Activated naive CD4-positive, alpha-beta T cell treated with anti-CD3 and anti-CD28 coated beads, Interleukin-2, amount 50 U/mL, for 72 hours (primary cell): ENCODE data around the gene ARFGEF3. TPM values are rescaled to one million over a fixed set of nuclear protein-coding genes. Genes with fewer than 3 reads are reported as not detected.
A peak's percentile ranks its signal among the peaks of the same experiment; 100 is the strongest.
"Not testable (repeated sequence)": the region's sequence is repeated elsewhere in the genome, so short reads cannot be mapped to it uniquely, and the experiment has no call there.

ENCODE experiments used
- ATAC-seq, 2 donors: fragments of 150-1000 bp; cut with Tn5 transposase; 2 replicates each; pipeline ENCODE4 v1.10.0; 2021; ENCODE audit warnings: mild to moderate bottlenecking in 2 of 2, moderate library complexity in 2 of 2
- DNase-seq, 2 donors: peaks; one replicate each; pipeline ENCODE4 v3.0.0; 2021 to 2022; ENCODE audit warnings: low spot score in 2 of 2
- H3K27ac Mint-ChIP-seq, 2 donors: one replicate each; pipeline ENCODE4 v1.8.0; 2022; ENCODE audit warnings: mild to moderate bottlenecking in 2 of 2, mixed read lengths in 2 of 2
- H3K36me3 Mint-ChIP-seq, 2 donors: one replicate each; pipeline ENCODE4 v1.8.0; 2022; ENCODE audit warnings: mixed read lengths in 2 of 2
- H3K9me3 Mint-ChIP-seq, 2 donors: one replicate each; pipeline ENCODE4 v1.8.0; 2022; ENCODE audit warnings: mixed read lengths in 2 of 2
- total RNA-seq, 2 donors: library from RNA; stranded (reverse); gene quantifications; one replicate each; pipeline ENCODE4 v1.2.3, GENCODE V29; 2022

Gene ARFGEF3
- total RNA-seq, 2 donors from 2014 or later: 0.11 to 9.5 TPM

DNA sequence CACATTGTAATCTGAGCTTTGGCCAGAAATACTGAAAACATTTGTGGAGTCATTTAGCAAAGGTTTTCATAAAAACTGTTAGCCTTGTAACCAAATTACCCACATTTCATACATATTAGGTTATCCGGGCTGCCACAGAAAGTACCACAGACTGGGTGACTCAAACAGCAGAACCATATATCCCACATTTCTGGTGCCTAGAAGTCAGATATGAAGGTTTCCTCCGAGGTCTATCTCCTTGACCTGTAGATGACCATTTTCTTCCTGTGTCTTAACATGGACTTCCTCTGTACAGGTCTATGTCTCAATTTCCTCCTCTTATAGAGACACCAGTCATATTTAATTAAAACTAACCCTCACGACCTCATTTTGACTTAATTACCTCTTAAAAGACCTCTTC, 166.5 kb downstream of the ARFGEF3 start:
- ATAC-seq (peak in 1 of 2 donors; percentile 46), DNase-seq (no peak)
- no peak overlapping the region for H3K27ac Mint-ChIP-seq
- no peaks in the 10 kb centered on the region for H3K9me3 Mint-ChIP-seq
- H3K36me3 Mint-ChIP-seq: no peaks in the 10 kb centered on the region

DNA sequence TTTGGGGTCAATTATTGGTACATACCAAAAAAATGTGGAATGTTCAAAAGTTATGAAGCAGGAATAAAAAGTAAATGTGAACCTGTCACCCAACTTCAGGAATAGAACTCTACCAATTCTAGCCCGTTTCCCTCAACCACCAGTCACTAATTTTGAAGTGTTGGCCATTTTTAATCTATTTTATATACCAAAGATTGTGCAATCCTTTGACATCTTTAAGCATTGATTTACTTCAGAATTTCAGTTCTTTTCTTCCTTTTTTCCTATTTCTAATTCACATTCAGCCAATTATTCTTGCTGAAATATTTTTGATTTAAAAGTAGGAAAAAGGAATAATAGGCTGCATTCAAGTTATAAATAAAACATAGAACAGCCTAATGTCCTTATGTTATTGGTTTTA, 169.0 kb downstream of the ARFGEF3 start:
- no peak for ATAC-seq
- no peak for DNase-seq
- Mint-ChIP-seq H3K9me3 (no peaks in the 10 kb centered on the region), H3K36me3 (no peaks in the 10 kb centered on the region), H3K27ac (no peak overlapping the region)

DNA sequence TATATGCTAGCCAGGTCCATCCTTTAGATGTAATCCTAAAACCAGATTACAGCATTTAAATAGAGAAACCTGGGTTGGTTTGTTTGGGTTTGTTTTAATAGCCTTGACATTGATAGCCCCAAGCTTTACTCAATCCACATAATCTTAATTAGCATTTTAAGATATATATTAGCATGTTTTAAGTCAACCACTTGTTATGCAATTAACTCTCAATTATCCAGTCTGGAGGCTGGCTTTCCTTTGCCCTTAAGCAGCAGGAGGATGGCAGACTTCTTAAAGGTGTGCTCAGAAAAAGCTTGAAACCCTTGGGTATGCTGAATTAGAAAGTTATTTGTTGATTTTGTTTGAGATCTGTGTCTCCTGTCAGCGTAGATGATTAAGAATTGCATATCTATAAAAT, 169.7 kb downstream of the ARFGEF3 start:
- H3K27ac Mint-ChIP-seq: no peak overlapping the region
- no peaks in the 10 kb centered on the region for H3K36me3 Mint-ChIP-seq
- ATAC-seq (no peak), DNase-seq (no peak)
- H3K9me3 Mint-ChIP-seq: no peaks in the 10 kb centered on the region

DNA sequence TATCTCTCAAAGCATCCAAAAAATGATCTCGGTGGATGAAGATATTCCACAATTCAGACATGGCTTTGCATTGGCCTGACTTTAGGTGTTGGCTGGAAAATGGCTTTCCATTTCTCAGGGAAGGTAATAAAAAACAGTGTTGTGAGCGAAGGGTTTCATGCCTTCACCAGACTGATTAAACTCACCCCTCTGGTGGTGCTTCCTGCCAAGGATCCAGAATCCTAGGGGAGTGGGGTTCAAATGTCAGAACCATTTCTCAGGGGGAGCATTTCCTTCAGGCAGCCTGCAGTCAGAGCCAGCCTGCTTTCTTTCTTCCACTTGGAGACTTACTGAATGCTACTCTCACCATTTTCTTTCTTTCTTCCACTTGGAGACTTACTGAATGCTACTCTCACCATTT, 170.2 kb downstream of the ARFGEF3 start:
- Mint-ChIP-seq H3K36me3 (no peaks in the 10 kb centered on the region), H3K27ac (no peak overlapping the region), H3K9me3 (no peaks in the 10 kb centered on the region)
- no peak for ATAC-seq
- no peak for DNase-seq

DNA sequence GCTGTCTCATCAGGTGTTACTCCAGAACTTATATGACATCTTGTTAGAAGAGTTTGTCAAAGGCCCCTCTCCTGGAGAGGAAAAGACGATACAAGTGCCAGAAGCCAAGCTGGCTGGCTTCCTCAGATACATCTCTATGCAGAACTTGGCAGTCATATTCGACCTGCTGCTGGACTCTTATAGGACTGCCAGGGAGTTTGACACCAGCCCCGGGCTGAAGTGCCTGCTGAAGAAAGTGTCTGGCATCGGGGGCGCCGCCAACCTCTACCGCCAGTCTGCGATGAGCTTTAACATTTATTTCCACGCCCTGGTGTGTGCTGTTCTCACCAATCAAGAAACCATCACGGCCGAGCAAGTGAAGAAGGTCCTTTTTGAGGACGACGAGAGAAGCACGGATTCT, 172.3 kb downstream of the ARFGEF3 start:
- ATAC-seq (no peak), DNase-seq (no peak)
- no peaks in the 10 kb centered on the region for H3K36me3 Mint-ChIP-seq
- H3K9me3 Mint-ChIP-seq: no peaks in the 10 kb centered on the region
- no peak overlapping the region for H3K27ac Mint-ChIP-seq

DNA sequence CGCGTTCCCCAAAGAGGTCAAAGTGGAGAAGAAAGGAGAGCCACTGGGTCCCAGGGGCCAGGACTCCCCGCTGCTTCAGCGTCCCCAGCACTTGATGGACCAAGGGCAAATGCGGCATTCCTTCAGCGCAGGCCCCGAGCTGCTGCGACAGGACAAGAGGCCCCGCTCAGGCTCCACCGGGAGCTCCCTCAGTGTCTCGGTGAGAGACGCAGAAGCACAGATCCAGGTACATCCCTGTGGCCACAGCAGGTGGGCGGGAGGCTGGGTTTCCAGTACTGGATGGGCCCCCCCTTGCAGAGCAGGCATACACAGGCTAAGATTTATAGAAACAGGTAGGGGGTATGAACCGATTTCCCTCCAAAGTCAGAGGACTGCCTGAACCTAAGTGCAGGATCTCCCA, 173.2 kb downstream of the ARFGEF3 start:
- Mint-ChIP-seq H3K9me3 (no peaks in the 10 kb centered on the region), H3K36me3 (no peaks in the 10 kb centered on the region), H3K27ac (no peak overlapping the region)
- ATAC-seq (no peak), DNase-seq (no peak)

DNA sequence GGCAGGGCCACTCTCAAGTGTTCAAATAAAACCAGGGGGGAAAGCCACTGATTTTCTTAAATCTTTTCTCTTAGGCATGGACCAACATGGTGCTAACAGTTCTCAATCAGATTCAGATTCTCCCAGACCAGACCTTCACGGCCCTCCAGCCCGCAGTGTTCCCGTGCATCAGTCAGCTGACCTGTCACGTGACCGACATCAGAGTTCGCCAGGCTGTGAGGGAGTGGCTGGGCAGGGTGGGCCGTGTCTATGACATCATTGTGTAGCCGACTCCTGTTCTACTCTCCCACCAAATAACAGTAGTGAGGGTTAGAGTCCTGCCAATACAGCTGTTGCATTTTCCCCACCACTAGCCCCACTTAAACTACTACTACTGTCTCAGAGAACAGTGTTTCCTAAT, 174.5 kb downstream of the ARFGEF3 start:
- DNase-seq: no peak
- H3K9me3 Mint-ChIP-seq: no peaks in the 10 kb centered on the region
- no peak for ATAC-seq

DNA sequence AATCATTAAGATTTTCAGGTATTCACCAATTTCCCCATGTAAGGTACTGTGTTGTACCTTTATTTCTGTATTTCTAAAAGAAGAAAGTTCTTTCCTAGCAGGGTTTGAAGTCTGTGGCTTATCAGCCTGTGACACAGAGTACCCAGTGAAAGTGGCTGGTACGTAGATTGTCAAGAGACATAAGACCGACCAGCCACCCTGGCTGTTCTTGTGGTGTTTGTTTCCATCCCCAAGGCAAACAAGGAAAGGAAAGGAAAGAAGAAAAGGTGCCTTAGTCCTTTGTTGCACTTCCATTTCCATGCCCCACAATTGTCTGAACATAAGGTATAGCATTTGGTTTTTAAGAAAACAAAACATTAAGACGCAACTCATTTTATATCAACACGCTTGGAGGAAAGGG, 175.3 kb downstream of the ARFGEF3 start:
- DNase-seq (no peak), ATAC-seq (no peak)
- H3K27ac Mint-ChIP-seq: no peak overlapping the region

More for the DNA sequence above, 174.5 kb downstream of the ARFGEF3 start:
- H3K27ac Mint-ChIP-seq: no peak overlapping the region
- no peaks in the 10 kb centered on the region for H3K36me3 Mint-ChIP-seq

DNA sequence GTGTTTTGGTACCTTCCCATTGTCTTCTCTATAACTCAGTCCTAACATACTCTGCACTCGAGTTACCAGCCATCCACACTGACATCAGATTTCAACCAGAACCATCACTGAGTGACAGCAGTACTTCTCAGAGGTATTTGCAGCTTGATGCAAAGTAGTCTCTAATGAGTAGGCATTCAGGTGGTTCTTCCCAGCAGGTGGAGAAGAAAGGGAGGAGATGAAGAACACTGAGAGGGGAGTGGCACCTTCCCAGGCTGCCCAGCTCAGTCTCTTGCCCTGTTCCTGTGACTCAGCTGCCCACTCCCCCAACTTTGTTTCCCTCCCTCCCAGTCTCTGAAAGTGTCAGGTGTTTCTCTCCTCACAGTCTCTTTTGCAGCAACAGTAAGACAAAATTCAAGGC, 177.3 kb downstream of the ARFGEF3 start:
- H3K27ac Mint-ChIP-seq: no peak overlapping the region
- DNase-seq (no peak), ATAC-seq (no peak)
- no peaks in the 10 kb centered on the region for H3K36me3 Mint-ChIP-seq
- no peaks in the 10 kb centered on the region for H3K9me3 Mint-ChIP-seq

More for the DNA sequence above, 175.3 kb downstream of the ARFGEF3 start:
- H3K36me3 Mint-ChIP-seq: no peaks in the 10 kb centered on the region
- H3K9me3 Mint-ChIP-seq: no peaks in the 10 kb centered on the region

DNA sequence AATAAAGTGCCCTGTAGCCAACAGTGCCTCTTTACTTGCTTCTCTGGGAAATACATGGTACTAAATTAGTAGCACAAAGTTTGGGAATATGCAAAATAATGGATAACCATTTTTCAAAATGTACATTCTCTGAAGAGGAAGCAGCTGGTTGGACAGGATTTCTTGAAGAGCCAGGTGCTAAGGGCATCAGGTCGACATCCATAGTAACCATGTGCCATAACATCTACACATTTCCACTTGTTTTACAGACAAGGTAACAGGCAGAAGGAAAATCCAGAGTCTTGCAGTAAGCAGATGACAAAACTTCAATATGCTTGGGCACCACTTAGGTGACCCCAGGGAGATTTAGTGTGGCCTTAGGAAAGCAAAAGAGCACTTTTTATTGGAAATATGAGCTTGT, 179.4 kb downstream of the ARFGEF3 start:
- Mint-ChIP-seq H3K36me3 (no peaks in the 10 kb centered on the region), H3K9me3 (no peaks in the 10 kb centered on the region), H3K27ac (no peak overlapping the region)
- ATAC-seq (no peak), DNase-seq (no peak)

DNA sequence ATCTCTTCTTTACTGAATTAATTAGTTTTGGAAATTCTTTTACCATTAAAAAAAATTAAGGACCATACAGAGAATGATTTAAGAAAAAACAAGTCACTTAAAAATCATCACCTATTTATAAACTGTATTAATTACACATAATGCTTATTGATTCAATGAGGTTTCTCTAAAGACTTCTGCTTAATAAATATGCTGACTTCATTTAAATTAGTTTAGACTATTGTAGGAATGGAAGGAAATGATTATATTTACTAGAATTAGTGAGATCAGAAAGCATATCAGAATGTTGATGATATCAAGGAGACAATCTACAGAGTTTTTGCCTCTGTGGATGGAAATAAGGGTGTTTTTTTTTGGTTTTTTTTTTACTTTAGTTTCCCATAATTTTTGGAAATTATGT, 181.4 kb downstream of the ARFGEF3 start:
- no peaks in the 10 kb centered on the region for H3K36me3 Mint-ChIP-seq
- no peak for ATAC-seq
- no peaks in the 10 kb centered on the region for H3K9me3 Mint-ChIP-seq
- DNase-seq: no peak
- H3K27ac Mint-ChIP-seq: no peak overlapping the region

DNA sequence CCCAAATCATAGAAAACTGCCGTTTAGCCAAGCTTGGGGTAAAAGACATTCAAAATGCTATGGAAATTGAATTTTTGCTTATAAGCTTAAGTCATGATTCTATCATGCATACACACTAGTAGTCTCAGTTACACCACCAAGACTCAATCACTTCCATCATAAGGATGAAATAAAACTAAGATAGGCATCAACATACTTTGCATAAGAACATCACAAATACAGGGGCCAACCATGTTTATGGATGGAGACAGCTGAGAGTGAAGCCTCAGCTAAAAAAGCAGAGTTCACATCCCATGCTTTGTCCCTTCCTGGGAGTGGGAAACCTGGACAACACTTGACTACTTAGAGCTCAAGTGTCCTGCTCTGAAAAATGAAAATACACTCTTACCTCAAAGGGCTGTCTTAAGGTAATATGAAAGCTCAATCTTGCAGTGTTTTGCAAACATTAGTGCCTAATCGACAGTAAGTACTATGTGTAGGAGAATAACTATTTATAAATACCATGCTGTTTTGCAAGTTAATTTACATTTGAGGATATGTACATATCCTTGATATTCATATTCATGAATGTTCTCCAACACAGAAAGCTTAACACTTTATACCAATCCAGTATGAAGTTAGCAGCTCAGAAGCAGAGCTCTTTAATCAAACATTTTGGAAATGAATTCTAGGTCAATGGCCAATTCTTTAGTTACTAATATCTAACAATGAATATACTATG, 184.0 kb downstream of the ARFGEF3 start:
- Mint-ChIP-seq H3K36me3 (no peaks in the 10 kb centered on the region), H3K27ac (no peak overlapping the region), H3K9me3 (no peaks in the 10 kb centered on the region)
- ATAC-seq (no peak), DNase-seq (no peak)

DNA sequence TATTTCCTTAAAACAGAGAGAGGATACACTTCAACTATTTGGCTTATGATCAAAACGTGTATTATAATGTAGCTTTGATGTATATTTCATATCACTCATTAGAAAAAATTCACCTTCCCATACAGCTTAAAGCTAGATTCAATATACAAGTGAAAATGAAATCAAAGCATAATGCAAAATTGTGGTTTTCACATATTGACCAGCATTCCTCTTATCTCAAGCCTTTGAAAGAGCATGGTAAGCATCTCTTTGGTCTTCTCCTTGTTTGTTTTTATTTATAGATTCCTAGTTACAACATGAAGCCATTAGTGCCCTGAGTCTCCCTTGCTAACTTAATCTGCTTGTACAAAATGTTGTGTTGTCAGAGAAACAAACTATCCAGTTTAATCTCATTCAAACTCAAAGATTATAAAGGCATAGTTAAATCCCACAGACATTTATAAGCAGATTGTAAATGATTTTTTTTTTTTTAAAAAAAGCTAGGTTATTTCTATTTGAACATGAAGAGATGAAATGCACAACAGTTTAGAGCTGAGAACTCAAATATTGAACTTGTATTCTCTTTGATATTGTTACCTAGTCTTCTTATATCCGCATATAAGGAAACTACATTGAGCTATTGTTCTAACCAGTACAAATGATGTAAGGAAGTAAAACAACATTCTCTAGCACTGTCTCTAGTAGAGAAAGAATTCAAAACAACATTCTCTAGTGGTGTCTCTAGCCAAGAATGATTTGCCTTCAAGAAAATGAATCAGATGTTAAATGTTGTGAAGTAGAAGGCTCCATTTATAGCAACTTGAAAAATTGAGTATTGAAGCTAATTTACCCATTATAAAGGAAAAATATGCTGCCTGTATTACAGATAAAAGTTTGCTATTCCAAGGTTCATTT, 184.8 kb downstream of the ARFGEF3 start:
- H3K36me3 Mint-ChIP-seq: no peaks in the 10 kb centered on the region
- H3K9me3 Mint-ChIP-seq: no peaks in the 10 kb centered on the region
- DNase-seq (no peak), ATAC-seq (no peak)
- H3K27ac Mint-ChIP-seq: no peak overlapping the region

DNA sequence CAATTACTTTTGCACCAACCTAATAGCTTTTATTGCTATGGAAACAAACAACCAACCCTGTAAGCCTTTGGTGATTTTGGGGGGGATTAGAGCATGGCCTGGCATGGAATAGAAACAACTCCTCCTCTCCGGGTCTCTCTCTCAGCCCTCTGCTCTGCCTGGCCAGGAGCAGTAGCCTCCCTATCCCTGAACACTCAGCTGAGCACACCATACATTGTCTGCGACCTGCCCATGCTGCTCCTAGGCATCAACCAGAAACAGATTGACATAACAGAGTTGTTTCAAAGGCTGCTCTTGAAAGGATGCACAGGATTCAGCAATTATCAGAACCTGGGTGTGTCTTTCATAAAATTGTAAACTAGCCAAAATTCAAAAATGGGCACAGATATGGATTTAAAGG, 186.1 kb downstream of the ARFGEF3 start:
- H3K27ac Mint-ChIP-seq: no peak overlapping the region
- ATAC-seq (no peak), DNase-seq (no peak)
- no peaks in the 10 kb centered on the region for H3K36me3 Mint-ChIP-seq
- no peaks in the 10 kb centered on the region for H3K9me3 Mint-ChIP-seq

DNA sequence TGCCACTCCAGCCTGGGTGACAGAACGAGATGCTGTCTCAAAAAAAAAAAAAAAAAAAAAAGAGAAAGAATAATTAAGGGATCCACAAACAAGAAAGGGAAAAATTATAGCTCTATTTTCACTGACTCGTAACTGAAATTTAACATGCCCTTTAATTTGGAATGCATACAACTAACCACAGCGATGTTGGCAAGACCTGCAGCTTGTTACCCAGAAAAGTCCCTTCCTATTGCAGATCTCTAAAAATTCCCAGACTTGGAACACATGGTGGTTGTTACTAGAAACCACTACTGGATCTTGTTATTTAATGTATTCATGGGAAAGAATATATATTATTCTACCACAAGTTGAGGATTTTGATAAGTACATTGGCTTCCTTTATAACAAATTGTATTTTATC, 188.2 kb downstream of the ARFGEF3 start:
- Mint-ChIP-seq H3K9me3 (no peaks in the 10 kb centered on the region), H3K36me3 (no peaks in the 10 kb centered on the region), H3K27ac (no peak overlapping the region)
- no peak for DNase-seq
- no peak for ATAC-seq

DNA sequence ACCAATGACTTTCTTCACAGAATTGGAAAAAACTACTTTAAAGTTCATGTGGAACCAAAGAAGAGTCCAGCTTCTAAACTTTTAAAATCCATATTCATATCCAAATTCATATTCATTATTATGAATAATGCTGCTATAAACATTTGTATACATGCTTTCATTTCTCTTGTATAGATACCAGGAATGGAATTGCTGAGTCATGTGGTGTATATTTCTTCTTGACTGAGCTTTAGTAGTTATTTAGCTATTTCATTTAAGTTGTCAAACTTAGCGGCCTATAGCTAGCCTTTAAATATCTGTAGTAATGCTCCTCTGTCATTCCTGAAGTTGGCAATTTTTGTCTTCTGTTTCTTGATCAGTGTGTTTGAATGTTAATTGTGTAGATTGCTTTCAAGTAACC, 196.2 kb downstream of the ARFGEF3 start:
- Mint-ChIP-seq H3K9me3 (peaks cover 0 to 3% of the 10 kb centered on the region in 2 donors), H3K27ac (no peak overlapping the region), H3K36me3 (no peaks in the 10 kb centered on the region)
- ATAC-seq: no peak
- DNase-seq: no peak

DNA sequence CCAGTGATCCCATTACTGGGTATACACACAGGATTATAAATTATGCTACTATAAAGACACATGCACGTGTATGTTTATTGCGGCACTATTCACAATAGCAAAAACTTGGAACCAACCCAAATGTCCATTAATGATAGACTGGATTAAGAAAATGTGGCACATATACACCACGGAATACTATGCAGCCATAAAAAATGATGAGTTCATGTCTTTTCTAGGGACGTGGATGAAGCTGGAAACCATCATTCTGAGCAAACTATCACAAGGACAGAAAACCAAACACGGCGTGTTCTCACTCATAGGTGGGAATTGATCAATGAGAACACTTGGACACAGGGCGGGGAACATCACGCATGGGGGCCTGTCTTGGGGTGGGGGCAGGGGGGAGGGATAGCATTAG, 206.9 kb downstream of the ARFGEF3 start:
- not testable (repeated sequence) for H3K36me3 Mint-ChIP-seq, ATAC-seq, DNase-seq, H3K9me3 Mint-ChIP-seq, H3K27ac Mint-ChIP-seq
